Fibroblast of lung (primary cell): Measurements from ENCODE around the gene AIFM3. TPM values are rescaled to one million over a fixed set of nuclear protein-coding genes. Genes with fewer than 3 reads are reported as not detected.

ENCODE experiments used
- DNase-seq, 2 donors: peaks; one replicate each; pipeline versions ENCODE4 v3.0.0 to v3.0.0-alpha.2; 2010; ENCODE audit warnings: low read depth in 2 of 2
- H2AFZ ChIP-seq: 2 replicates; pipeline ENCODE4 v1.5.1; 2012; ENCODE audit warnings: low read length, control low read depth, inconsistent platforms
- H3K27ac ChIP-seq: 2 replicates; pipeline ENCODE4 v1.5.1; 2011; ENCODE audit warnings: low read length, control low read depth; ENCODE audit not compliant: insufficient read depth
- H3K27me3 ChIP-seq: 2 replicates; pipeline ENCODE4 v1.5.1; 2011; ENCODE audit warnings: mild to moderate bottlenecking, low read length; ENCODE audit not compliant: control insufficient read depth, insufficient read depth
- H3K36me3 ChIP-seq: 2 replicates; pipeline ENCODE4 v1.5.1; 2011; ENCODE audit warnings: low read length; ENCODE audit not compliant: control insufficient read depth, insufficient read depth
- H3K4me1 ChIP-seq: 2 replicates; pipeline ENCODE4 v1.5.1; 2011; ENCODE audit warnings: low read length; ENCODE audit not compliant: control insufficient read depth, insufficient read depth; ENCODE audit errors: extremely low read depth
- H3K4me2 ChIP-seq: 2 replicates; pipeline ENCODE4 v1.5.1; 2011; ENCODE audit warnings: low read length, control low read depth; ENCODE audit not compliant: insufficient read depth; ENCODE audit errors: extremely low read depth
- H3K4me3 ChIP-seq, 4 experiments: fragments of 200-600 bp in 1 of 4; sonication (generic) in 1 of 4; replicated peaks in 1 of 4; 2 replicates each; pipeline ENCODE4 v1.5.1; 2011 to 2016; ENCODE audit warnings: low read length in 4 of 4, low read depth in 3 of 4, mild to moderate bottlenecking in 3 of 4, control low read depth in 2 of 4, inconsistent platforms in 1 of 4, mixed read lengths in 1 of 4; ENCODE audit not compliant: insufficient read depth in 1 of 4; ENCODE audit errors: control extremely low read depth in 1 of 4
- H3K79me2 ChIP-seq: 2 replicates; pipeline ENCODE4 v1.5.1; 2012; ENCODE audit warnings: mild to moderate bottlenecking, low read length, inconsistent platforms; ENCODE audit not compliant: control insufficient read depth, insufficient read depth
- H3K9ac ChIP-seq: 2 replicates; pipeline ENCODE4 v1.5.1; 2011; ENCODE audit warnings: mild to moderate bottlenecking, low read length, control low read depth; ENCODE audit not compliant: insufficient read depth
- H3K9me3 ChIP-seq: 2 replicates; pipeline ENCODE4 v1.5.1; 2012; ENCODE audit warnings: low read depth, low read length; ENCODE audit not compliant: control insufficient read depth, insufficient read depth
- H4K20me1 ChIP-seq: 2 replicates; pipeline ENCODE4 v1.5.1; 2011; ENCODE audit warnings: low read length; ENCODE audit not compliant: control insufficient read depth, insufficient read depth; ENCODE audit errors: extremely low read depth
- CTCF ChIP-seq, 2 donors: IDR thresholded peaks in 1 of 2; conservative IDR thresholded peaks in 1 of 2; 1 replicate in 1 of 2; 2 replicates in 1 of 2; pipeline ENCODE4 v1.5.1; 2011 to 2012; ENCODE audit warnings: low read length in 2 of 2, control low read depth in 1 of 2, inconsistent platforms in 1 of 2, low read depth in 1 of 2, mild to moderate bottlenecking in 1 of 2
- EZH2 ChIP-seq: IDR thresholded peaks from 2 replicates; pipeline ENCODE4 v1.5.1; 2012; ENCODE audit warnings: low read length, control low read depth, mild to moderate bottlenecking; ENCODE audit errors: missing control alignments
- polyA plus RNA-seq, 2 donors: library from polyadenylated mRNA; depleted of rRNA in 1 of 2; stranded (reverse) in 1 of 2; unstranded in 1 of 2; fragments of >200 nt; gene quantifications; 2 replicates each; pipeline ENCODE4 v1.2.1, GENCODE V29; 2011 to 2012; ENCODE audit warnings: missing spikeins in 1 of 2
- total RNA-seq: library from RNA; depleted of rRNA; stranded (reverse); fragments of >200 nt; gene quantifications from 2 replicates; pipeline ENCODE4 v1.2.1, GENCODE V29; 2014

AIFM3 gene
- total and polyA plus RNA-seq, 2 donors (not counting 1 experiment from before 2014, with no cell fraction given), result 0.15 to 2.0 TPM

- Histone ChIP-seq H3K9ac (no peak overlapping the region), H4K20me1 (no peaks in the 10 kb centered on the region), H3K27me3 (no peaks in the 10 kb centered on the region), H3K36me3 (peaks cover 36% of the 10 kb centered on the region), H3K4me3 (no peak overlapping the region), H3K9me3 (no peaks in the 10 kb centered on the region), H3K79me2 (no peaks in the 10 kb centered on the region), H3K4me2 (no peak overlapping the region), H3K27ac (no peak overlapping the region), H3K4me1 (no peaks in the 10 kb centered on the region), H2AFZ (no peak overlapping the region)
- DNase-seq, result no peak
- TF ChIP-seq EZH2 (no peak), CTCF (conservative IDR thresholded peaks at IDR 0.05 in 1 of 2, IDR thresholded peaks at IDR 0.05 in 1 of 2; ENCODE audit: low read depth in 1 of 2, low read length in 2 of 2) (no peak)
Observed at GRCh38 chr22:20994128-20994901, 27.3 kb downstream of the AIFM3 start.

GRCh38 chr22:20994902-20995241 is 27.8 kb downstream of the AIFM3 start:
- no peaks in the 10 kb centered on the region for H3K4me1 ChIP-seq
- peaks cover under 1% of the 10 kb centered on the region for H3K79me2 ChIP-seq
- no peaks in the 10 kb centered on the region for H4K20me1 ChIP-seq
- no peaks in the 10 kb centered on the region for H3K9me3 ChIP-seq
- H3K9ac ChIP-seq, result no peak overlapping the region
- no peak overlapping the region for H2AFZ ChIP-seq
- no peak overlapping the region for H3K4me3 ChIP-seq
- H3K36me3 ChIP-seq, result peaks cover 37% of the 10 kb centered on the region
- H3K4me2 ChIP-seq, result no peak overlapping the region
- DNase-seq, result no peak
- no peaks in the 10 kb centered on the region for H3K27me3 ChIP-seq
- H3K27ac ChIP-seq, result no peak overlapping the region
- no peak for TF ChIP-seq EZH2
- TF ChIP-seq CTCF (conservative IDR thresholded peaks at IDR 0.05 in 1 of 2, IDR thresholded peaks at IDR 0.05 in 1 of 2; ENCODE audit: low read depth in 1 of 2, low read length in 2 of 2), result no peak

- no peaks in the 10 kb centered on the region for H3K9me3 ChIP-seq
- no peak overlapping the region for H3K27ac ChIP-seq
- TF ChIP-seq EZH2 (no peak), CTCF (conservative IDR thresholded peaks at IDR 0.05 in 1 of 2, IDR thresholded peaks at IDR 0.05 in 1 of 2; ENCODE audit: low read depth in 1 of 2, low read length in 2 of 2) (no peak)
- H3K4me3 ChIP-seq, result no peak overlapping the region
- peaks cover 39% of the 10 kb centered on the region for H3K36me3 ChIP-seq
- no peaks in the 10 kb centered on the region for H4K20me1 ChIP-seq
- H3K4me2 ChIP-seq, result no peak overlapping the region
- no peak for DNase-seq
- H3K9ac ChIP-seq, result no peak overlapping the region
- peaks cover 7% of the 10 kb centered on the region for H3K79me2 ChIP-seq
- no peaks in the 10 kb centered on the region for H3K27me3 ChIP-seq
- H3K4me1 ChIP-seq, result peaks cover 2% of the 10 kb centered on the region
- no peak overlapping the region for H2AFZ ChIP-seq
Observed at GRCh38 chr22:20995329-20996030, 28.4 kb downstream of the AIFM3 start.
